ENCODE results near the gene CLCN7. TPM values are rescaled to one million over a fixed set of nuclear protein-coding genes. Genes with fewer than 3 reads are reported as not detected.

The CLCN7 gene
- total and polyA plus RNA-seq, 4 donors, result 61.1 to 119 (median 88.0) TPM

- H3K4me1 ChIP-seq (ENCODE audit: control insufficient read depth in 5 of 5, insufficient read depth in 5 of 5, low read length in 5 of 5), result no peaks in the 10 kb centered on the region
- no peak overlapping the region for H3K27ac ChIP-seq (ENCODE audit: low read depth in 1 of 2, low read length in 1 of 2)
- H3K27me3 ChIP-seq (ENCODE audit: control insufficient read depth in 3 of 3, insufficient read depth in 3 of 3, low read length in 2 of 3), result no peaks in the 10 kb centered on the region
- DNase-seq (no peak), ATAC-seq (ENCODE audit: insufficient read depth, low FRiP score) (no peak)
- 90% methylated on average over 26 of the region's 26 CpGs for WGBS, 2 donors
- no peak for TF ChIP-seq CTCF (IDR thresholded peaks at IDR 0.05; ENCODE audit: control extremely low read depth, extremely low read depth)
- no peak overlapping the region for H3K4me3 ChIP-seq
- H3K36me3 ChIP-seq (ENCODE audit: control insufficient read depth in 4 of 4, insufficient read depth in 4 of 4, low read length in 4 of 4), result peaks cover 4 to 67% (median 7%) of the 10 kb centered on the region in 4 donors
- H3K9ac ChIP-seq (ENCODE audit: insufficient read depth in 1 of 2, low read length in 2 of 2), result no peak overlapping the region
- no peaks in the 10 kb centered on the region for H3K9me3 ChIP-seq (ENCODE audit: control insufficient read depth in 4 of 4, insufficient read depth in 3 of 4, low read length in 3 of 4)
Observed at GRCh38 chr16:1458336-1458976, 16.4 kb downstream of the CLCN7 start.

- no peak for DNase-seq
Observed at GRCh38 chr16:1457489-1458245, 17.2 kb downstream of the CLCN7 start.

GRCh38 chr16:1456951-1457350, 17.9 kb downstream of the CLCN7 start:
- no peaks in the 10 kb centered on the region for H3K4me1 ChIP-seq (ENCODE audit: control insufficient read depth in 5 of 5, insufficient read depth in 5 of 5, low read length in 5 of 5)
- 94% methylated on average over 16 of the region's 16 CpGs for WGBS, 2 donors
- H3K27me3 ChIP-seq (ENCODE audit: control insufficient read depth in 3 of 3, insufficient read depth in 3 of 3, low read length in 2 of 3), result no peaks in the 10 kb centered on the region
- no peak overlapping the region for H3K4me3 ChIP-seq
- no peak overlapping the region for H3K27ac ChIP-seq (ENCODE audit: low read depth in 1 of 2, low read length in 1 of 2)
- no peak overlapping the region for H3K9ac ChIP-seq (ENCODE audit: insufficient read depth in 1 of 2, low read length in 2 of 2)
- TF ChIP-seq CTCF (IDR thresholded peaks at IDR 0.05; ENCODE audit: control extremely low read depth, extremely low read depth), result no peak
- DNase-seq (no peak), ATAC-seq (ENCODE audit: insufficient read depth, low FRiP score) (no peak)
- peaks cover 4 to 77% (median 7%) of the 10 kb centered on the region in 4 donors for H3K36me3 ChIP-seq (ENCODE audit: control insufficient read depth in 4 of 4, insufficient read depth in 4 of 4, low read length in 4 of 4)
- H3K9me3 ChIP-seq (ENCODE audit: control insufficient read depth in 4 of 4, insufficient read depth in 3 of 4, low read length in 3 of 4), result no peaks in the 10 kb centered on the region

More at GRCh38 chr16:1457489-1458245, 17.2 kb downstream of the CLCN7 start:
- H3K27ac ChIP-seq (ENCODE audit: low read depth in 1 of 2, low read length in 1 of 2), result no peak overlapping the region
- H3K36me3 ChIP-seq (ENCODE audit: control insufficient read depth in 4 of 4, insufficient read depth in 4 of 4, low read length in 4 of 4), result peaks cover 4 to 70% (median 7%) of the 10 kb centered on the region in 4 donors
- ATAC-seq (ENCODE audit: insufficient read depth, low FRiP score), result no peak
- no peaks in the 10 kb centered on the region for H3K4me1 ChIP-seq (ENCODE audit: control insufficient read depth in 5 of 5, insufficient read depth in 5 of 5, low read length in 5 of 5)
- H3K9me3 ChIP-seq (ENCODE audit: control insufficient read depth in 4 of 4, insufficient read depth in 3 of 4, low read length in 3 of 4), result no peaks in the 10 kb centered on the region
- WGBS, 2 donors, result 70 to 87% methylated on average over 42 of the region's 42 CpGs
- TF ChIP-seq CTCF (IDR thresholded peaks at IDR 0.05; ENCODE audit: control extremely low read depth, extremely low read depth), result no peak
- H3K27me3 ChIP-seq (ENCODE audit: control insufficient read depth in 3 of 3, insufficient read depth in 3 of 3, low read length in 2 of 3), result no peaks in the 10 kb centered on the region
- no peak overlapping the region for H3K4me3 ChIP-seq
- no peak overlapping the region for H3K9ac ChIP-seq (ENCODE audit: insufficient read depth in 1 of 2, low read length in 2 of 2)

Measured in lung (tissue), 12 donors.